GM21447 (cell line): Measurements from ENCODE around the gene SFRP4.
"Not testable (repeated sequence)": the region's sequence is repeated elsewhere in the genome, so short reads cannot be mapped to it uniquely, and the experiment has no call there.

Source experiments
- ATAC-seq: cut with Tn5 transposase; IDR thresholded peaks from one replicate; pipeline ENCODE4 v1.9.1; 2021; ENCODE audit not compliant: unreplicated experiment

The SFRP4 gene

GRCh38 chr7:37916673-37917660 is at the start of gene SFRP4:
TSS of gene SFRP4 (minus strand) at chr7:37916817. CDS start at chr7:37916537, 280 bp downstream.
- peak; percentile 37 for ATAC-seq

GRCh38 chr7:37964196-37964595 is 47.6 kb upstream of the SFRP4 start:
- no peak for ATAC-seq

- ATAC-seq = no peak
These were observed 44.6 kb upstream of the SFRP4 start for GRCh38 chr7:37961251-37961650.

DNA sequence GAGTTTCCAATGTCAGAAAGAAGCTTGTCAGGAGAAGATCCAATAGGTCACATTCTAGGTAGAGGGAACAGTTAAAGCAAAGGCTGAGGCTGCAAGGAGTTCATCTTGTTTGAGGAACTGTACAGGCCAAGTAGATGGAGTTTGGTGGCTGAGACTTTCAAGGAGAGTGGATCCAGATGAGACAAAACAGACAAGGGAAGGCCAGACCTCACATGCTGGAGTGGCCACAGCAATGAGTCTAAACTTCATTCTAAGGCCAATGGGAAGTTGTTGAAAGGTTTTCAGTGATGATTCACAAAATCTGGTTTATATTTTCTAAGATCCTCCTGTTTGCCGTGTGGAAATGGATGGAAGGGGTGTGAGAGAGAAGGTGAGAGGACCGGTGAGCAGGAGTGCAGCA is 43.9 kb upstream of the SFRP4 start:
- no peak for ATAC-seq

DNA sequence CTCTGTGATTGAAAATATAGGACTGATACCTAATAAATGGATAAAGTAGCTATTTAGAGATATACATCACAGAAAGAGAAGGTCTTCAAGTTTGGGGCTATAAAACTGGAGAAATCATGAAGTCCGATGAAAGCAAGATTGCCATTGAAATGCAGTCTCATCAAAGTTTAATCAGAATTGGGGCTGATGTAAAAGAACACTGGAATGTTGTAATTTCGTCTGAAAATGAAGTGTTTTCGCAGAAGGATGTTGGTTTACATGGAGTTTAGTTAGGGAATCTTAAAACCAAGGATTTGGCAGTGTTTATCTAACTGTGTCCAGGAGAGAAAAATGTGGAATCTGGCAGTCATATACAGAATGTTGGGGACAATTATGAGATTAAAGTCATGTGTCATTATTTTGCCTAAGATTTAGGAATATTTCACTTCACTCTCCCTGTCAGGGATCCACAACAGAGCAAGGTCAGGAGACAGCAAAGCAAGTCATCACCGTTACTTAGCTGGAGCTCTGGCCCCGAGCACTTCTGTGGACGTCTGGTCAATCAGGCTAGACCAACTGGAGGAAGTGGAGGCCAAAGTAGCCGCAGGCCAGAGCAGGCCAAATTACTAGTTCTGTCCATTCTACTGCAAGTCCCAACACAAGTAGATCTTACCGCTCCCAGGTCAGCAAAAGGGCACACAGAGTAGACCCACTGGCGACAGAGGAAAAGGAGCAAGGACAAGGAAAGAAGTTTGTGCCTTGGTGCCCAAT is 40.8 kb upstream of the SFRP4 start:
- no peak for ATAC-seq

DNA sequence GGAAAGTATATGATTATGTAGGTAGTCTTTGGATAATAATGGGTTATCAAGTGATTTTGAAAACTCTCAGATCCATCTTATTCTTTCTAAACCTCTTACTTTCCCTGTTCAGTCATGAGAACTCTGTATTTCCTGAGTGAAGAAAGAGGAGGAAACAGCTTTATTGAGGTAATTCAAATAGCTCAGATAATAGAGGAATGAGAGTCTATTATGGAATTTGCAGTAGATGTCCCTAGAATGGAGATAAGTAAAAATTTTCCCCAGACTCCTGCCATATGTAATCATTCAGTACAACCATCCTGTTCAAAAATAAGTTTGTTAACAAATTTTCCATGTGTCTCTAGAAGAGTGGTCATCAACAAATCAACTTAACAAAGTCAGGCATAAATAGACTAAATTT is 40.2 kb upstream of the SFRP4 start:
- ATAC-seq = no peak

GRCh38 chr7:37954217-37954616 is 37.6 kb upstream of the SFRP4 start:
- ATAC-seq = not testable (repeated sequence)

GRCh38 chr7:37952240-37952639 is 35.6 kb upstream of the SFRP4 start:
- no peak for ATAC-seq

- no peak for ATAC-seq
These were observed 31.3 kb upstream of the SFRP4 start for GRCh38 chr7:37947941-37948210.

- no peak for ATAC-seq
These were observed 30.7 kb upstream of the SFRP4 start for GRCh38 chr7:37947138-37947940.

DNA sequence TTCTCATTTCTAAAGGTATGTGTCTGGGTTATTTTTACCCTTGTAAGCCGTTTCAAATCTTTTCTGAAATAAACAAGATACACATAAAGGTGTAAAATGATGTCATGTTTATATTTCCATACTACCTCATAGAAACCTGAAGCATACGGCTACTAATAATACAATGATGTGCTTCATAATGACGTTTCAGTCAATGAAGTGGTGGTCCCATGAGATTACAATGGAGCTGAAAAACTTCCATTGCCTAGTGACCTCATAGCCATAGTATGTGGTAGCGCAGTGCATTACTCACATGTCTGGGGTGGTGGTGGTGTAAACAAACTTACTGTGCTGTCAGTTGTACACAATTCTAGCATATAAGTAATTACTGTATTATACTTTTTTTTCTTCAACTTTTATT is 28.7 kb upstream of the SFRP4 start:
- no peak for ATAC-seq

GRCh38 chr7:37944737-37945054 is 28.1 kb upstream of the SFRP4 start:
- no peak for ATAC-seq

DNA sequence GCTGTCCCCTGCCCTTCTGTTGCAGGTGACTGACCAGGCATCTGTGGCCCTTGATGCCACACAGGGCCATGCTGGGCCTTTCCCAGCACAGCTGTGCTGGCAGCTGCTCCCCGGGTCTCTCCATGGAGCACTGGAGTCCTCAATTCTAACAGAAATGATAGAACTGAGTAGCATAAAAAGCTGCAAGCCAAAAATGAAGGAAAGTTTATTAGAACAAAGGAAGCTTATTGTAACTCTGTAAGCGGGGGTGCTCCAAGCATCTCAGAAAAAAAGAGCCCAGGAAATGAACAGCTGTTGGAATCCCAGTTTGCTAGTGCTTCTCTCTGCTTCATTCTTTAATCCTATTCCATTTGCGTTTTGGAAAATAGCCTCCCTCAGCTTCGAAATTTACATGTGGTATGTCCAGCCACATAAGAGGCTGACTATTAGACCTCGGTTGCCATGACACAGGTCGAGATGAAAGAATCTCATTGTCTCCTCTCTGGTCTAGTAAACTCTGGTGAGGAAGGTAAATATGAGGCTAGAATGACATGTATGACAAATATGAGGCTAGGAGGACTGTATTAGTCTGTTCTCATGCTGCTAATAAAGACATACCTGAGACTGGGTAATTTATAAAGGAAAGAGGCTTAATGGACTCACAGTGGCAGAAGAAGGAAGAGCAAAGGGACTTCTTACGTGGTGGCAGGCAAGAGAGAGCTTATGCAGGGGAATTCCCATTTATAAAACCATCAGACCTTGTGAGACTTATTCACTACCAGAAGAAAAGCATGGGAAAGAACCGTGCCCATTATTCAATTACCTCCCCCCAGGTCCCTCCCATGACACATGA is 27.5 kb upstream of the SFRP4 start:
- peak; percentile 32 for ATAC-seq

- no peak for ATAC-seq
These were observed 26.5 kb upstream of the SFRP4 start for GRCh38 chr7:37942934-37943610.

GRCh38 chr7:37933018-37933566 is 16.5 kb upstream of the SFRP4 start:
- no peak for ATAC-seq

- no peak for ATAC-seq
These were observed 15.9 kb upstream of the SFRP4 start for GRCh38 chr7:37932543-37932942.

DNA sequence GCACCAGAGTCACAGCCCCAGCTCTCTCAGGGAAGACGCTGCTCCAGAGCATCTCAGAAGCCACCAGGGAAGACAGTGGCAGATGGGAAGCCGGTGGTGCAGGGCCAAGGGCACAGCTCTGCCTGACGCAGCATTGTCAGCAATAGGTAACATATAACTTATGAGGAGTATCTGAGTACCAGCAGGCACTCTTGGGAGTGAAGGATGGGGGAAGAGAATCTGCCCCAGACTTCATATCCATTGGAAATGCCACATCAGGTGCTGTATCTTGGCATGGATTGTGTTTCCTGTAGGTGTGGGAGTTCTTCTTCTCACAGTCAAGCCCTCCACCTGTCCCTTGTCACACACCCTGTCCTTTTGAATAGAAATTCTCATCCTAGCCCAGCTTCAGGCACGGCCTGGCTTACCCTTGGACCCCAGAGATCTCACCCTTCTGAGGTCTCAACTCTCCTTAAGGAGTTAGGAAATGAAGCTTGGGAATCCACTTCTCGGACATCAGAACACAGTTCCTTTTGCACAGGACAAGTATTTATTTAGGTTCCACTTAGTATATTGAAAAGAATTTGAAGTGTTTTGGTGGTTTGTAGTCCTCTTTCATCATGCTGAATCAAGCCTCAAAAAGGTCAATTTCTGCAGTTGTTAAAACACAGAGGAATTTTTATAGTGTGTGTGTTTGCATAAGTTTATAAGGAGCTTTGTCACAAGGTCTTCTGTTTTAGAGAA is 13.8 kb upstream of the SFRP4 start:
- no peak for ATAC-seq

GRCh38 chr7:37928878-37929277 is 12.3 kb upstream of the SFRP4 start:
- no peak for ATAC-seq

DNA sequence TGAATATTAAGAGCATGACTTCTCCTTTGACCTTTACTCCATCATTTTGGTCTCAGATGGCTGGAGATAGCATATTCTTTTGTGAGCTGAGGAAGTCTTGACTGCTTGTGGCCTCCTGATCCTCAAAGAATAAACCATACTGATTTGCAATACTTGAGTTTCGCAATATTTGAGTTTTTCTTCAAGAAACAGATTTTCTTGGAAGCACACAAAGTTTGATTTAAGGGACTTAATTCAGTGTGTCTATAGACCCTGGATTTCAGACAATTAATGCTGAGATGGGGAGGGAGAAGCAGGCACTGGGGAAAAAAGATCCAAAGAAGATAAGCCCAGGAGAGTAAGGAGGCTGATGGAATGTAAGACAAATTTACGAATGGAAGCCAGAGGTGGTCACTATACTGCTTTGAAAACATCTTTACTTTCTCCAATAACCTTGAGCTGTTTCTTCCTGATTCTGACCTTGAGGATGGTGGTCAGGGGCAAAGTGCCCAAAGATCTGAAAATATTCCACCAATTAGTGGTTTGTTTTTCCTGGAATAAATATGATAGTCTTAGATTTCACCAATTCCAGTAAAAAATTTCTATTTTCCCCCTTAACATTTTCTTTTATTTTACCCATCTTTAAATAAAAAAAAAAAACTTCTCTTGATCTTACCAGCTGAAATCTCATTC is 11.3 kb upstream of the SFRP4 start:
- ATAC-seq = no peak
